Keratinocyte (primary cell): ENCODE results near the gene VPS52. TPM values are rescaled to one million over a fixed set of nuclear protein-coding genes. Genes with fewer than 3 reads are reported as not detected.
"Not testable (repeated sequence)": the region's sequence is repeated elsewhere in the genome, so short reads cannot be mapped to it uniquely, and the experiment has no call there.

ENCODE experiments used
- DNase-seq: peaks from one replicate; pipeline ENCODE4 v3.0.0-alpha.2; 2011; ENCODE audit warnings: low read depth, missing footprints, low spot score
- FAIRE-seq: peaks from 2 replicates; lab custom pipeline; 2011; peaks lifted over from hg19 to GRCh38; lab: Jason Lieb, UNC
- H2AFZ ChIP-seq: 2 replicates; pipeline ENCODE4 v1.6.0; 2012; ENCODE audit warnings: low read length, control low read depth, inconsistent platforms; ENCODE audit not compliant: control insufficient read depth
- H3K27ac ChIP-seq: 2 replicates; pipeline ENCODE4 v1.5.1; 2011; ENCODE audit warnings: low read length; ENCODE audit not compliant: control insufficient read depth, insufficient read depth
- H3K27me3 ChIP-seq: 3 replicates; pipeline ENCODE4 v1.6.0; 2011; ENCODE audit warnings: low read length; ENCODE audit not compliant: control insufficient read depth, insufficient read depth; ENCODE audit errors: extremely low read depth
- H3K36me3 ChIP-seq, 2 experiments: 2 replicates in 1 of 2; 3 replicates in 1 of 2; pipeline ENCODE4 v1.5.1; 2011; ENCODE audit warnings: low read length in 2 of 2, mild to moderate bottlenecking in 1 of 2; ENCODE audit not compliant: control insufficient read depth in 2 of 2, insufficient read depth in 2 of 2; ENCODE audit errors: extremely low read depth in 1 of 2
- H3K4me1 ChIP-seq: 3 replicates; pipeline ENCODE4 v1.5.1; 2011; ENCODE audit warnings: low read length; ENCODE audit not compliant: control insufficient read depth, insufficient read depth; ENCODE audit errors: extremely low read depth
- H3K4me2 ChIP-seq: 3 replicates; pipeline ENCODE4 v1.6.0; 2011; ENCODE audit warnings: low read depth, low read length; ENCODE audit not compliant: control insufficient read depth, insufficient read depth; ENCODE audit errors: extremely low read depth
- H3K4me3 ChIP-seq, 3 experiments: fragments of 200-600 bp in 1 of 3; sonication (generic) in 1 of 3; 2 replicates in 2 of 3; 3 replicates in 1 of 3; pipeline ENCODE4 v1.5.1; 2011 to 2016; ENCODE audit warnings: low read length in 3 of 3, mild to moderate bottlenecking in 3 of 3, control low read depth in 2 of 3, inconsistent platforms in 1 of 3, low read depth in 1 of 3, mixed read lengths in 1 of 3, mixed run types in 1 of 3, moderate library complexity in 1 of 3; ENCODE audit not compliant: control insufficient read depth in 2 of 3, insufficient read depth in 2 of 3; ENCODE audit errors: extremely low read depth in 1 of 3
- H3K79me2 ChIP-seq: 2 replicates; pipeline ENCODE4 v1.6.0; 2012; ENCODE audit warnings: low read length; ENCODE audit not compliant: control insufficient read depth, insufficient read depth
- H3K9ac ChIP-seq: 3 replicates; pipeline ENCODE4 v1.6.0; 2011; ENCODE audit warnings: low read length; ENCODE audit not compliant: control insufficient read depth, insufficient read depth; ENCODE audit errors: extremely low read depth
- H3K9me1 ChIP-seq: 3 replicates; pipeline ENCODE4 v1.6.0; 2011; ENCODE audit warnings: low read length; ENCODE audit not compliant: control insufficient read depth, insufficient read depth; ENCODE audit errors: extremely low read depth
- H3K9me3 ChIP-seq: 2 replicates; pipeline ENCODE4 v1.5.1; 2012; ENCODE audit warnings: low read depth, low read length; ENCODE audit not compliant: control insufficient read depth
- H4K20me1 ChIP-seq: 3 replicates; pipeline ENCODE4 v1.6.0; 2011; ENCODE audit warnings: low read length; ENCODE audit not compliant: control insufficient read depth, insufficient read depth; ENCODE audit errors: extremely low read depth
- CTCF ChIP-seq, 3 experiments: IDR thresholded peaks in 1 of 3; conservative IDR thresholded peaks in 1 of 3; optimal IDR thresholded peaks in 1 of 3; 2 replicates in 2 of 3; 3 replicates in 1 of 3; pipeline versions ENCODE3 to v1.5.1; 2011; ENCODE audit warnings: low read length in 3 of 3, mild to moderate bottlenecking in 3 of 3, moderate library complexity in 2 of 3, control low read depth in 1 of 3, inconsistent platforms in 1 of 3; ENCODE audit not compliant: insufficient read depth in 2 of 3; ENCODE audit errors: extremely low read depth in 1 of 3
- EZH2 ChIP-seq: IDR thresholded peaks from one replicate; pipeline ENCODE4 v1.6.1; 2012; ENCODE audit warnings: inconsistent platforms, mild to moderate bottlenecking, low read length, moderate library complexity
- dilution Hi-C: fragments of 300-500 bp; cut with MboI; formaldehyde crosslinking; loops from one replicate; pipeline ENCODE4 v1.7.0; 2020; ENCODE audit warnings: low sequenced_read_pairs; ENCODE audit not compliant: extremely low pct_ligation_motif_present
- polyA plus RNA-seq, 5 experiments: library from polyadenylated mRNA; depleted of rRNA in 3 of 5; stranded (reverse) in 3 of 5; stranded (forward) in 1 of 5; unstranded in 1 of 5; fragments of >200 nt; gene quantifications; 1 replicate in 1 of 5; 2 replicates in 3 of 5; 3 replicates in 1 of 5; pipeline versions ENCODE4 v1.2.1 to v1.2.3, GENCODE V29; 2011 to 2012; ENCODE audit warnings: missing spikeins in 2 of 5, low read depth in 1 of 5, low replicate concordance in 1 of 5

VPS52 gene
- polyA plus RNA-seq, 1 donor (not counting 4 experiments of a cell fraction or from before 2014, with no cell fraction given) = 36.2 TPM

DNA sequence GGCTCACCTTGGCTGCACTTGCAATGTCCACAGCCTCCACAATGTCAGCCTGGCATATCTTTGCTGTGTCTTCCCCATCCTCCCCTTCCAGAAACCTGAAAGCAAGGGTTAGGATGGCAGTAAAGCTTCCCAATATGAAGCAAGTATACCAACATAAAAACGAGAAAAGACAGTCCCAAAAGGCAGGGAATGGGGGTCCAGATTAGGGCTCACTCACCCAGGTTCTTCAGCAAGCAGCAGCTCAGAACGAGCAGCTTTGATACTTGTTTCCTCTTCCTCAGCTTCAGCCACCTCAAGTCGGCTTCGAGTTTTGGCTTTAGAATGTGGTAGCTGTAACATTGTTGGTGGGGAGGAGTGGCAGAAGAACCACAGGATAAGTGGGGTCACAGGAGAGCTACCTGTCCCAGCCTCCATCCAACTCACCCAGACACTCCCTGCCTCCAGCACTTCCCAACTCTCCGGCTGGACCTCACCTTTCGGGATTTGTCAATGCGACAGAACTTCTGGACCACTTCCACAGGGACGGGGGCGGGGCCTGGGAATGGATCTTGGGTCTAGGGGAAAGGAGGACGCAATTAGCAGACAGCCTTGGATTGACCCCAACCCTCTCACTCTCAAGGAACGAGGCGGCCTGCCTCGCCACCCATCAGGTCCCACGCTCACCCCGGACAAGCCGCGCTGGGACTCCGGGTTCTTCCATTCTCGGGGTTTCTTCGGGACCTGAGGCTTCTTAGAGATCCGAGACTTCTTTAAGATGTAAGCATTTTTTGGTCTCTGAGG lies 16.7 kb upstream of the VPS52 start:
- Histone ChIP-seq H3K4me2 (peak overlapping the region; percentile 99), H3K4me3 (peak overlapping the region; percentile 54 to 98 (median 95)), H4K20me1 (no peaks in the 10 kb centered on the region), H3K4me1 (peaks cover 20% of the 10 kb centered on the region), H3K36me3 (peaks cover 33 to 54% of the 10 kb centered on the region in 2 experiments), H2AFZ (peak overlapping the region; percentile 95), H3K9me3 (no peaks in the 10 kb centered on the region), H3K27ac (peak overlapping the region; percentile 85), H3K9me1 (no peaks in the 10 kb centered on the region), H3K27me3 (no peaks in the 10 kb centered on the region), H3K9ac (peak overlapping the region; percentile 95), H3K79me2 (peaks cover 49% of the 10 kb centered on the region)
- no peak for DNase-seq
- FAIRE-seq = no peak
- no peak for TF ChIP-seq CTCF (optimal IDR thresholded peaks at IDR 0.05 in 1 of 3, IDR thresholded peaks at IDR 0.05 in 1 of 3, conservative IDR thresholded peaks at IDR 0.05 in 1 of 3; ENCODE audit: extremely low read depth in 1 of 3, insufficient read depth in 2 of 3, low read length in 3 of 3)
- no peak for TF ChIP-seq EZH2
- dilution Hi-C loops = no loop called here

GRCh38 chr6:33286946-33287914 lies 15.6 kb upstream of the VPS52 start:
- H2AFZ ChIP-seq = no peak overlapping the region
- no peaks in the 10 kb centered on the region for H4K20me1 ChIP-seq
- H3K9me3 ChIP-seq = no peaks in the 10 kb centered on the region
- DNase-seq = no peak
- H3K9ac ChIP-seq = no peak overlapping the region
- no peak for TF ChIP-seq CTCF (optimal IDR thresholded peaks at IDR 0.05 in 1 of 3, IDR thresholded peaks at IDR 0.05 in 1 of 3, conservative IDR thresholded peaks at IDR 0.05 in 1 of 3; ENCODE audit: extremely low read depth in 1 of 3, insufficient read depth in 2 of 3, low read length in 3 of 3)
- no peak for TF ChIP-seq EZH2
- H3K27me3 ChIP-seq = no peaks in the 10 kb centered on the region
- peak overlapping the region; percentile 99 for H3K4me2 ChIP-seq
- dilution Hi-C loops = no loop called here
- peaks cover 20% of the 10 kb centered on the region for H3K4me1 ChIP-seq
- no peak overlapping the region for H3K27ac ChIP-seq
- FAIRE-seq = no peak
- H3K9me1 ChIP-seq = no peaks in the 10 kb centered on the region
- peaks cover 32 to 51% of the 10 kb centered on the region in 2 experiments for H3K36me3 ChIP-seq
- peaks cover 48% of the 10 kb centered on the region for H3K79me2 ChIP-seq
- no peak overlapping the region for H3K4me3 ChIP-seq

DNA sequence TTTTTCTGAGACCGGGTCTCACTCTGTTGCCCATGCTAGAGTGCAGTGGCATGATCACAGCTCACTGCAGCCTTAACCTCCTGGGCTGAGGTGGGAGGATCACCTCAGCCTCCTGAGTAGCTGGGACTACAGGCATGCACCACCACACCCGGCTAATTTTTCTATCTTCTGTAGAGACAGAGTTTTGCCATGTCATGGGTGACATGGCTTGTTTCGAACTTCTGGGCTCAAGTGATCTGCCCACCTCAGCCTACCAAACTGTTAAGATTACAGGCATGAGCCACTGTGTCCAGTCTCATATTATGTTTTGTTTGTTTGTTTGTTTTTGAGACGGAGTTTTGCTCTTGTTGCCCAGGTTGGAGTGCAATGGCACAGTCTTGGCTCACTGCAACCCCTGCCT lies 13.5 kb upstream of the VPS52 start:
- H3K9ac ChIP-seq, H3K9me1 ChIP-seq, DNase-seq, dilution Hi-C loops, H2AFZ ChIP-seq, H3K27me3 ChIP-seq, FAIRE-seq, H3K27ac ChIP-seq, H4K20me1 ChIP-seq, H3K4me2 ChIP-seq, H3K4me3 ChIP-seq, H3K9me3 ChIP-seq: not testable (repeated sequence)
- peaks cover 11% of the 10 kb centered on the region for H3K4me1 ChIP-seq
- peaks cover 34% of the 10 kb centered on the region for H3K79me2 ChIP-seq
- peaks cover 36 to 42% of the 10 kb centered on the region in 2 experiments for H3K36me3 ChIP-seq
